H9 (cell line): ENCODE data around the gene EML1. TPM values are rescaled to one million over a fixed set of nuclear protein-coding genes. Genes with fewer than 3 reads are reported as not detected.

Experiments used
- DNase-seq: peaks from one replicate; pipeline ENCODE4 v3.0.0-alpha.2; 2017
- H2AFZ ChIP-seq: one replicate; pipeline ENCODE4 v1.6.1; 2013; ENCODE audit warnings: mild to moderate bottlenecking, low read length, control low read depth, moderate library complexity
- H2AK5ac ChIP-seq: 2 replicates; pipeline ENCODE4 v1.6.1; 2013; ENCODE audit warnings: low read length, control low read depth, mixed read lengths; ENCODE audit not compliant: insufficient read length
- H2BK120ac ChIP-seq: one replicate; pipeline ENCODE4 v1.6.1; 2013; ENCODE audit warnings: low read depth, mild to moderate bottlenecking, low read length, control low read depth, inconsistent platforms; ENCODE audit not compliant: poor library complexity, severe bottlenecking
- H2BK12ac ChIP-seq: 2 replicates; pipeline ENCODE4 v1.6.1; 2013; ENCODE audit warnings: low read length, control low read depth, mixed read lengths, low read depth; ENCODE audit not compliant: insufficient read length
- H2BK15ac ChIP-seq: 2 replicates; pipeline ENCODE4 v1.6.1; 2013; ENCODE audit warnings: low read depth, low read length, control low read depth
- H2BK20ac ChIP-seq: one replicate; pipeline ENCODE4 v1.6.1; 2013; ENCODE audit warnings: low read depth, mild to moderate bottlenecking, low read length, control low read depth, inconsistent platforms; ENCODE audit not compliant: poor library complexity, severe bottlenecking
- H2BK5ac ChIP-seq: 2 replicates; pipeline ENCODE4 v1.6.1; 2013; ENCODE audit warnings: low read length, control low read depth, mixed read lengths; ENCODE audit not compliant: insufficient read length
- H3K14ac ChIP-seq: 2 replicates; pipeline ENCODE4 v1.6.1; 2013; ENCODE audit warnings: low read length, control low read depth; ENCODE audit not compliant: insufficient read depth
- H3K18ac ChIP-seq: 2 replicates; pipeline ENCODE4 v1.6.1; 2013; ENCODE audit warnings: low read depth, mild to moderate bottlenecking, mixed read lengths, low read length, control low read depth; ENCODE audit not compliant: insufficient read length
- H3K23ac ChIP-seq: 2 replicates; pipeline ENCODE4 v1.6.1; 2013; ENCODE audit warnings: low read length, control low read depth, mixed read lengths, low read depth; ENCODE audit not compliant: insufficient read length
- H3K23me2 ChIP-seq: 2 replicates; pipeline ENCODE4 v1.6.1; 2013; ENCODE audit warnings: low read depth, mild to moderate bottlenecking, mixed read lengths, low read length, control low read depth; ENCODE audit not compliant: insufficient read length, poor library complexity, severe bottlenecking
- H3K27ac ChIP-seq: 2 replicates; pipeline ENCODE4 v1.5.1; 2013; ENCODE audit warnings: low read length, control low read depth, mixed read lengths, low read depth; ENCODE audit not compliant: insufficient read length
- H3K27me3 ChIP-seq: 2 replicates; pipeline ENCODE4 v1.6.1; 2013; ENCODE audit warnings: low read length, control low read depth, inconsistent platforms; ENCODE audit not compliant: insufficient read depth
- H3K4ac ChIP-seq: 2 replicates; pipeline ENCODE4 v1.6.1; 2013; ENCODE audit warnings: low read depth, mild to moderate bottlenecking, control low read depth, inconsistent platforms, low read length, moderate library complexity
- H3K4me1 ChIP-seq: 2 replicates; pipeline ENCODE4 v1.6.1; 2013; ENCODE audit warnings: low read length, control low read depth, inconsistent platforms; ENCODE audit not compliant: insufficient read depth
- H3K4me2 ChIP-seq: 2 replicates; pipeline ENCODE4 v1.6.1; 2013; ENCODE audit warnings: low read length, control low read depth, mixed read lengths; ENCODE audit not compliant: insufficient read length, insufficient read depth
- H3K56ac ChIP-seq: 2 replicates; pipeline ENCODE4 v1.6.1; 2013; ENCODE audit warnings: low read depth, mild to moderate bottlenecking, mixed read lengths, low read length, control low read depth; ENCODE audit not compliant: insufficient read length
- H3K79me1 ChIP-seq: 2 replicates; pipeline ENCODE4 v1.6.1; 2013; ENCODE audit warnings: low read depth, mild to moderate bottlenecking, moderate library complexity, low read length, control low read depth, inconsistent platforms; ENCODE audit not compliant: insufficient read depth, poor library complexity, severe bottlenecking
- H3K79me2 ChIP-seq: 2 replicates; pipeline ENCODE4 v1.6.1; 2013; ENCODE audit warnings: low read length, control low read depth, inconsistent platforms; ENCODE audit not compliant: insufficient read depth
- H3K9ac ChIP-seq: 2 replicates; pipeline ENCODE4 v1.6.1; 2013; ENCODE audit warnings: low read length, control low read depth, mixed read lengths; ENCODE audit not compliant: insufficient read length; ENCODE audit errors: extremely low read depth
- H3K9me3 ChIP-seq: one replicate; pipeline ENCODE4 v1.6.1; 2013; ENCODE audit warnings: low read depth, low read length, inconsistent platforms; ENCODE audit not compliant: control insufficient read depth
- H3T11ph ChIP-seq: one replicate; pipeline ENCODE4 v1.6.1; 2013; ENCODE audit warnings: mild to moderate bottlenecking, low read length, control low read depth, inconsistent platforms
- H4K20me1 ChIP-seq: one replicate; pipeline ENCODE4 v1.6.1; 2013; ENCODE audit not compliant: control insufficient read depth, insufficient read length, insufficient read depth
- H4K5ac ChIP-seq: 2 replicates; pipeline ENCODE4 v1.6.1; 2013; ENCODE audit warnings: low read depth, mild to moderate bottlenecking, mixed read lengths, low read length, control low read depth; ENCODE audit not compliant: insufficient read length
- H4K8ac ChIP-seq: replicated peaks from 2 replicates; pipeline ENCODE4 v1.6.1; 2013; ENCODE audit warnings: low read length, control low read depth, mixed read lengths, low read depth; ENCODE audit not compliant: insufficient read length
- H4K91ac ChIP-seq: 2 replicates; pipeline ENCODE4 v1.6.1; 2013; ENCODE audit warnings: low read depth, mild to moderate bottlenecking, moderate library complexity, mixed read lengths, low read length, control low read depth; ENCODE audit not compliant: insufficient read length
- H3K27ac Mint-ChIP-seq, 3 experiments: 2 replicates in 2 of 3; 3 replicates in 1 of 3; pipeline ENCODE4 v1.8.0; 2020 to 2021; ENCODE audit warnings: mixed read lengths in 3 of 3, mild to moderate bottlenecking in 1 of 3, moderate library complexity in 1 of 3
- H3K27me3 Mint-ChIP-seq: 2 replicates; pipeline ENCODE4 v1.8.0; 2021; ENCODE audit warnings: low read depth, mild to moderate bottlenecking, moderate library complexity, mixed read lengths
- H3K36me3 Mint-ChIP-seq, 3 experiments: 2 replicates in 2 of 3; 3 replicates in 1 of 3; pipeline ENCODE4 v1.8.0; 2020 to 2021; ENCODE audit warnings: low read depth in 3 of 3, mixed read lengths in 3 of 3; ENCODE audit not compliant: insufficient read depth in 1 of 3
- H3K4me1 Mint-ChIP-seq, 2 experiments: 2 replicates each; pipeline ENCODE4 v1.8.0; 2020; ENCODE audit warnings: mixed read lengths in 2 of 2
- H3K4me3 Mint-ChIP-seq, 2 experiments: 2 replicates in 1 of 2; 3 replicates in 1 of 2; pipeline ENCODE4 v1.8.0; 2020 to 2021; ENCODE audit warnings: mild to moderate bottlenecking in 2 of 2, mixed read lengths in 2 of 2, moderate library complexity in 1 of 2
- H3K9me3 Mint-ChIP-seq, 2 experiments: 2 replicates in 1 of 2; 3 replicates in 1 of 2; pipeline ENCODE4 v1.8.0; 2020; ENCODE audit warnings: mild to moderate bottlenecking in 2 of 2, mixed read lengths in 2 of 2, moderate library complexity in 1 of 2
- WGBS: extraction: QIAGEN DNeasy Blood & Tissue Kit; methylation state at CpG from one replicate; pipeline ENCODE4 v1.1.7; 2013; ENCODE audit warnings: missing lambda C conversion rate, low lambda C conversion rate, mixed read lengths; ENCODE audit not compliant: insufficient read length; ENCODE audit errors: extremely low coverage; 5-methylcytosine and 5-hydroxymethylcytosine counted together
- total RNA-seq: library from RNA; stranded (reverse); gene quantifications from 2 replicates; pipeline ENCODE4 v1.2.1, GENCODE V29; 2021
- TF ChIP-seq, protein P1 (sequence below): fragments of 200-600 bp; sonication (generic); conservative IDR thresholded peaks from 3 replicates; pipeline ENCODE4 v1.8.0; 2021; ENCODE audit warnings: antibody characterized with exemption, mild to moderate bottlenecking

EML1 gene
- total RNA-seq, 1 experiment from 2014 or later = 16.7 TPM

GRCh38 chr14:99961826-99962518, 168.8 kb downstream of the EML1 start:
- Mint-ChIP-seq H3K9me3 (no peaks in the 10 kb centered on the region; a peak in 1 of 5 replicates), H3K27me3 (peaks cover 34% of the 10 kb centered on the region), H3K36me3 (no peaks in the 10 kb centered on the region), H3K27ac (peak overlapping the region in 2 of 3 experiments; percentile 33 to 78; a peak in 3 of 7 replicates), H3K4me1 (peaks cover 9 to 22% of the 10 kb centered on the region in 2 experiments), H3K4me3 (no peak overlapping the region)
- Histone ChIP-seq H3K9ac (no peak overlapping the region), H2BK15ac (no peak overlapping the region), H3K27ac (no peak overlapping the region), H4K5ac (no peak overlapping the region), H3K79me1 (no peaks in the 10 kb centered on the region), H4K91ac (no peak overlapping the region), H2BK12ac (no peak overlapping the region), H2AFZ (no peak overlapping the region), H3K23ac (no peak overlapping the region), H3K27me3 (no peaks in the 10 kb centered on the region), H2BK120ac (no peak overlapping the region), H3K23me2 (no peaks in the 10 kb centered on the region), H3K4me2 (peak overlapping the region; percentile 28), H3K14ac (no peak overlapping the region), H3T11ph (no peak overlapping the region), H3K9me3 (no peaks in the 10 kb centered on the region), H3K79me2 (no peaks in the 10 kb centered on the region), H3K4ac (no peak overlapping the region), H3K18ac (no peak overlapping the region), H2BK5ac (no peak overlapping the region), H3K4me1 (no peaks in the 10 kb centered on the region; the same call in 1 of the 2 replicates), H4K8ac (no peak overlapping the region), H2BK20ac (no peak overlapping the region), H4K20me1 (no peaks in the 10 kb centered on the region), H2AK5ac (no peak overlapping the region), H3K56ac (no peak overlapping the region)
- no CpG with 5 or more reads among the region's 18 CpGs for WGBS
- DNase-seq = peak; percentile 79
- TF ChIP-seq, protein P1, sequence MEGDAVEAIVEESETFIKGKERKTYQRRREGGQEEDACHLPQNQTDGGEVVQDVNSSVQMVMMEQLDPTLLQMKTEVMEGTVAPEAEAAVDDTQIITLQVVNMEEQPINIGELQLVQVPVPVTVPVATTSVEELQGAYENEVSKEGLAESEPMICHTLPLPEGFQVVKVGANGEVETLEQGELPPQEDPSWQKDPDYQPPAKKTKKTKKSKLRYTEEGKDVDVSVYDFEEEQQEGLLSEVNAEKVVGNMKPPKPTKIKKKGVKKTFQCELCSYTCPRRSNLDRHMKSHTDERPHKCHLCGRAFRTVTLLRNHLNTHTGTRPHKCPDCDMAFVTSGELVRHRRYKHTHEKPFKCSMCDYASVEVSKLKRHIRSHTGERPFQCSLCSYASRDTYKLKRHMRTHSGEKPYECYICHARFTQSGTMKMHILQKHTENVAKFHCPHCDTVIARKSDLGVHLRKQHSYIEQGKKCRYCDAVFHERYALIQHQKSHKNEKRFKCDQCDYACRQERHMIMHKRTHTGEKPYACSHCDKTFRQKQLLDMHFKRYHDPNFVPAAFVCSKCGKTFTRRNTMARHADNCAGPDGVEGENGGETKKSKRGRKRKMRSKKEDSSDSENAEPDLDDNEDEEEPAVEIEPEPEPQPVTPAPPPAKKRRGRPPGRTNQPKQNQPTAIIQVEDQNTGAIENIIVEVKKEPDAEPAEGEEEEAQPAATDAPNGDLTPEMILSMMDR = no peak
